HG03039 (cell line): ENCODE results near the gene HOOK2.

Experiments
- ATAC-seq: cut with Tn5 transposase; IDR thresholded peaks from one replicate; pipeline ENCODE4 v1.9.1; 2021; ENCODE audit warnings: mild to moderate bottlenecking, moderate library complexity; ENCODE audit not compliant: unreplicated experiment

Gene HOOK2

GRCh38 chr19:12794196-12794941, 19.0 kb upstream of the HOOK2 start:
- ATAC-seq: no peak

- peak; percentile 26 for ATAC-seq
These were observed 18.2 kb upstream of the HOOK2 start for GRCh38 chr19:12793290-12794195.

- no peak for ATAC-seq
These were observed 17.5 kb upstream of the HOOK2 start for GRCh38 chr19:12792853-12793289.

GRCh38 chr19:12792051-12792852, 16.9 kb upstream of the HOOK2 start:
- ATAC-seq: no peak

- peak; percentile 25 for ATAC-seq
These were observed 16.1 kb upstream of the HOOK2 start, which contains the start of gene JUNB for GRCh38 chr19:12791345-12792050. Gene JUNB, plus strand, starts transcription at chr19:12791486. Its CDS starts 286 bp downstream, at chr19:12791772.

- no peak for ATAC-seq
These were observed 15.4 kb upstream of the HOOK2 start for GRCh38 chr19:12790628-12791344.

- ATAC-seq: peak; percentile 27
These were observed 14.7 kb upstream of the HOOK2 start for GRCh38 chr19:12789904-12790619.

GRCh38 chr19:12789098-12789903, 13.9 kb upstream of the HOOK2 start:
- ATAC-seq: no peak

GRCh38 chr19:12788682-12789097, 13.3 kb upstream of the HOOK2 start:
- ATAC-seq: no peak

- ATAC-seq: no peak
These were observed 12.8 kb upstream of the HOOK2 start for GRCh38 chr19:12788042-12788681.

- no peak for ATAC-seq
These were observed 12.1 kb upstream of the HOOK2 start for GRCh38 chr19:12787458-12787857.

- no peak for ATAC-seq
These were observed 11.6 kb upstream of the HOOK2 start for GRCh38 chr19:12786952-12787351.

GRCh38 chr19:12786141-12786870, 11.0 kb upstream of the HOOK2 start:
- no peak for ATAC-seq

GRCh38 chr19:12785431-12786031, 10.2 kb upstream of the HOOK2 start:
- ATAC-seq: no peak

- no peak for ATAC-seq
These were observed 9.6 kb upstream of the HOOK2 start for GRCh38 chr19:12784871-12785430.

GRCh38 chr19:12784394-12784870, 9.1 kb upstream of the HOOK2 start:
- ATAC-seq: no peak
